Mammary epithelial cell (primary cell): Measurements from ENCODE around the gene TMEM208.

Experiments
- EZH2 ChIP-seq: IDR thresholded peaks from 2 replicates; pipeline ENCODE4 v1.6.1; 2012; ENCODE audit warnings: low read length, inconsistent platforms, borderline replicate concordance
- TF ChIP-seq, protein P1 (sequence below), 2 donors: IDR thresholded peaks in 1 of 2; conservative IDR thresholded peaks in 1 of 2; 2 replicates each; pipeline ENCODE4 v1.5.1; 2011 to 2012; ENCODE audit warnings: inconsistent platforms in 2 of 2, low read length in 2 of 2, mild to moderate bottlenecking in 2 of 2, control low read depth in 1 of 2, low read depth in 1 of 2; ENCODE audit not compliant: insufficient read depth in 1 of 2; ENCODE audit errors: extremely low read depth in 1 of 2

DNA sequence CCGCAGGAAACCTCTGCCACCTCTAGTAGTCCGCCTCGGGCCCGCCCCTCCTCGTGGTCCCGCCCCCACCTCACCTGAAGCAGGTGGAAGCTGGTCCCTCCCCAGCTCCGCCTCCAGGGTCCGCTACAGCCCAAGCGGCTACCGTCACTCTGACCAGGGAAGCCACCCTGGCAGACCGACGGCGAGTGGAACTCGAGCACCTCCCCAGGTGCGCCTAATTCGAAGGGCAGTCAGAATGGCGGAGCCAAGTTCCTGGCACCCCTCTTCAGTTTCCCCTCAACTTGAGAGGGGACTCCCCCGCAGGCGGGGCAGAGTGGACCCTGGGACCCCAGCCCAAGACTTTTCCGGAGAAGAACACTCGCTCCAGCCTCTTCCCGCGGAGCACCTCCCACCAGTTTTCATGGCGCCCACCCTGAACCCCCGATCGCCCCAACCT lies 19.8 kb downstream of the TMEM208 start:
- no peak for TF ChIP-seq EZH2
- TF ChIP-seq, protein P1, sequence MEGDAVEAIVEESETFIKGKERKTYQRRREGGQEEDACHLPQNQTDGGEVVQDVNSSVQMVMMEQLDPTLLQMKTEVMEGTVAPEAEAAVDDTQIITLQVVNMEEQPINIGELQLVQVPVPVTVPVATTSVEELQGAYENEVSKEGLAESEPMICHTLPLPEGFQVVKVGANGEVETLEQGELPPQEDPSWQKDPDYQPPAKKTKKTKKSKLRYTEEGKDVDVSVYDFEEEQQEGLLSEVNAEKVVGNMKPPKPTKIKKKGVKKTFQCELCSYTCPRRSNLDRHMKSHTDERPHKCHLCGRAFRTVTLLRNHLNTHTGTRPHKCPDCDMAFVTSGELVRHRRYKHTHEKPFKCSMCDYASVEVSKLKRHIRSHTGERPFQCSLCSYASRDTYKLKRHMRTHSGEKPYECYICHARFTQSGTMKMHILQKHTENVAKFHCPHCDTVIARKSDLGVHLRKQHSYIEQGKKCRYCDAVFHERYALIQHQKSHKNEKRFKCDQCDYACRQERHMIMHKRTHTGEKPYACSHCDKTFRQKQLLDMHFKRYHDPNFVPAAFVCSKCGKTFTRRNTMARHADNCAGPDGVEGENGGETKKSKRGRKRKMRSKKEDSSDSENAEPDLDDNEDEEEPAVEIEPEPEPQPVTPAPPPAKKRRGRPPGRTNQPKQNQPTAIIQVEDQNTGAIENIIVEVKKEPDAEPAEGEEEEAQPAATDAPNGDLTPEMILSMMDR (conservative IDR thresholded peaks at IDR 0.05 in 1 of 2, IDR thresholded peaks at IDR 0.05 in 1 of 2; ENCODE audit: extremely low read depth in 1 of 2, insufficient read depth in 1 of 2, low read depth in 1 of 2, low read length in 2 of 2) = peak in 1 of 2 donors; percentile 27
